ENCODE results near the gene STARD6.

DNA sequence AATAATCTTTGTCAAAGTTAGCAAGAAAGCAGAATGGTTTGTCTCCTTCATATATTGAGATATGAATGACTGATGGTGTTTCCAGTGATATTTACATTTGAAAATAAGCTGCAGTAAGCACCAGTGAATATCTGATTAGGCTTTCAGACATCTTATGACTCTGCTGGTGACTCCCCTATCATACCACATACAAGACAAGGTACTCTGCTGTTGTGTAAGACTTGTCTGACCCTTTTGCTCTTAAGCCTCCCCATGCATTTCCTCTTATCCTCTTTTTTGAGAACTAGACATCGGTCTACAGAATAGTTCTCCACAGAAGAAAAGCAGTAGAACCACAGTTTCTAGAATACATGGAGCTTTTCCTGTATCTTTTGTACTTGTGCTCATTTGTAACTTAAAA lies 79.0 kb downstream of the STARD6 start:
- no peak for TF ChIP-seq POLR2A (IDR thresholded peaks at IDR 0.05)
- TF ChIP-seq, protein P1, sequence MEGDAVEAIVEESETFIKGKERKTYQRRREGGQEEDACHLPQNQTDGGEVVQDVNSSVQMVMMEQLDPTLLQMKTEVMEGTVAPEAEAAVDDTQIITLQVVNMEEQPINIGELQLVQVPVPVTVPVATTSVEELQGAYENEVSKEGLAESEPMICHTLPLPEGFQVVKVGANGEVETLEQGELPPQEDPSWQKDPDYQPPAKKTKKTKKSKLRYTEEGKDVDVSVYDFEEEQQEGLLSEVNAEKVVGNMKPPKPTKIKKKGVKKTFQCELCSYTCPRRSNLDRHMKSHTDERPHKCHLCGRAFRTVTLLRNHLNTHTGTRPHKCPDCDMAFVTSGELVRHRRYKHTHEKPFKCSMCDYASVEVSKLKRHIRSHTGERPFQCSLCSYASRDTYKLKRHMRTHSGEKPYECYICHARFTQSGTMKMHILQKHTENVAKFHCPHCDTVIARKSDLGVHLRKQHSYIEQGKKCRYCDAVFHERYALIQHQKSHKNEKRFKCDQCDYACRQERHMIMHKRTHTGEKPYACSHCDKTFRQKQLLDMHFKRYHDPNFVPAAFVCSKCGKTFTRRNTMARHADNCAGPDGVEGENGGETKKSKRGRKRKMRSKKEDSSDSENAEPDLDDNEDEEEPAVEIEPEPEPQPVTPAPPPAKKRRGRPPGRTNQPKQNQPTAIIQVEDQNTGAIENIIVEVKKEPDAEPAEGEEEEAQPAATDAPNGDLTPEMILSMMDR (IDR thresholded peaks at IDR 0.05 in 4 of 5, conservative IDR thresholded peaks at IDR 0.05 in 1 of 5): no peak
